ENCODE data around the gene RIMBP2. TPM values are rescaled to one million over a fixed set of nuclear protein-coding genes. Genes with fewer than 3 reads are reported as not detected.

Gene RIMBP2
- total RNA-seq, 3 donors from 2014 or later = 2.3 to 5.9 (median 5.4) TPM

- TF ChIP-seq, protein P1, sequence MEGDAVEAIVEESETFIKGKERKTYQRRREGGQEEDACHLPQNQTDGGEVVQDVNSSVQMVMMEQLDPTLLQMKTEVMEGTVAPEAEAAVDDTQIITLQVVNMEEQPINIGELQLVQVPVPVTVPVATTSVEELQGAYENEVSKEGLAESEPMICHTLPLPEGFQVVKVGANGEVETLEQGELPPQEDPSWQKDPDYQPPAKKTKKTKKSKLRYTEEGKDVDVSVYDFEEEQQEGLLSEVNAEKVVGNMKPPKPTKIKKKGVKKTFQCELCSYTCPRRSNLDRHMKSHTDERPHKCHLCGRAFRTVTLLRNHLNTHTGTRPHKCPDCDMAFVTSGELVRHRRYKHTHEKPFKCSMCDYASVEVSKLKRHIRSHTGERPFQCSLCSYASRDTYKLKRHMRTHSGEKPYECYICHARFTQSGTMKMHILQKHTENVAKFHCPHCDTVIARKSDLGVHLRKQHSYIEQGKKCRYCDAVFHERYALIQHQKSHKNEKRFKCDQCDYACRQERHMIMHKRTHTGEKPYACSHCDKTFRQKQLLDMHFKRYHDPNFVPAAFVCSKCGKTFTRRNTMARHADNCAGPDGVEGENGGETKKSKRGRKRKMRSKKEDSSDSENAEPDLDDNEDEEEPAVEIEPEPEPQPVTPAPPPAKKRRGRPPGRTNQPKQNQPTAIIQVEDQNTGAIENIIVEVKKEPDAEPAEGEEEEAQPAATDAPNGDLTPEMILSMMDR (IDR thresholded peaks at IDR 0.05) = no peak
- intact Hi-C loops (cut with DNase I, micrococcal nuclease) = no loop called here
- H3K4me3 ChIP-seq = no peak overlapping the region
- no peaks in the 10 kb centered on the region for H3K9me3 ChIP-seq
- ATAC-seq (no peak), DNase-seq (no peak)
- H3K36me3 ChIP-seq (ENCODE audit: low read depth) = no peaks in the 10 kb centered on the region
- no peaks in the 10 kb centered on the region for H3K4me1 ChIP-seq (ENCODE audit: low read depth)
Measured at GRCh38 chr12:130729344-130729743, 13.2 kb upstream of the RIMBP2 start.

DNA sequence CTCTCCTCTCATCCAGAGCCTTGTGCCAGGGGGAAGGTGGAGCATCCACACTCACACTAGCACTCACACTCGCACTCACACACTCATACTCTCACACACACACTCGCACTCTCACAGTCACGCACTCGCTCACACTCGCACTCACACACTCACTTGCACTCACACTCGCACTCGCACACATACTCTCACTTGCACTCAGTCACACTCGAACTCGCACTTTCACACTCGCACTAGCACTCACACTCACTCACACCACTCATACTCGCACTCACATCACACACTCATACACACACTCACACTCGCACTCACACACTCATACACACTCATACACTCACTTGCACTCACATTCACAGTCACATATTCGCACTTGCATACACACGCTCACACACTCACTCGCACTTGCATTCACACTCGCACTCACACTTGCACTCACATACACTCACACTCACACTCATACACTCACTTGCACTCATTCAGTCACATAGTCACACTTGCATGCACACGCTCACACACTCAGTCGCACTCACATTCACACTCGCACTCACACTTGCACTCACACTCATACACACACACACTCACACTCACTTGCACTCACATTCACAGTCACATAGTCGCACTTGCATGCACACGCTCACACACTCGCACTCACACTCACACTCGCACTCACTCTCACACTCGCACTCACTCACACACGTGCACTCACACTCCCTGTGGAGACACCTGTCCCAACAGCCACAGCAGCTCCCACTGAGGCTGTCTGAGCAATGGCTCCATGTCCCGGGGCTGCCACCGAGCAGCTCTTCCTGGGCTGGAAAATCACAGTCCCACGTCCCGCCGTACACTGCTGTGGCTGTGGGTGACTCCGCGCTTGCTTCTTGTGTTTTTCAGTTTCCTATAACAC lies 12.3 kb upstream of the RIMBP2 start:
- Histone ChIP-seq H3K9me3 (no peaks in the 10 kb centered on the region), H3K36me3 (ENCODE audit: low read depth) (no peaks in the 10 kb centered on the region), H3K4me3 (no peak overlapping the region), H3K4me1 (ENCODE audit: low read depth) (no peaks in the 10 kb centered on the region)
- TF ChIP-seq, protein P1 (IDR thresholded peaks at IDR 0.05) = no peak
- intact Hi-C loops (cut with DNase I, micrococcal nuclease) = no loop called here
- DNase-seq (no peak), ATAC-seq (no peak)

GRCh38 chr12:130719263-130719859 lies 3.3 kb upstream of the RIMBP2 start:
- H3K36me3 ChIP-seq (ENCODE audit: low read depth) = no peaks in the 10 kb centered on the region
- TF ChIP-seq, protein P1 (IDR thresholded peaks at IDR 0.05) = no peak
- H3K9me3 ChIP-seq = peaks cover 9% of the 10 kb centered on the region
- H3K4me3 ChIP-seq = no peak overlapping the region
- ATAC-seq = no peak
- H3K4me1 ChIP-seq (ENCODE audit: low read depth) = no peaks in the 10 kb centered on the region
- intact Hi-C loops (cut with DNase I, micrococcal nuclease) = no loop called here
- DNase-seq = no peak

DNA sequence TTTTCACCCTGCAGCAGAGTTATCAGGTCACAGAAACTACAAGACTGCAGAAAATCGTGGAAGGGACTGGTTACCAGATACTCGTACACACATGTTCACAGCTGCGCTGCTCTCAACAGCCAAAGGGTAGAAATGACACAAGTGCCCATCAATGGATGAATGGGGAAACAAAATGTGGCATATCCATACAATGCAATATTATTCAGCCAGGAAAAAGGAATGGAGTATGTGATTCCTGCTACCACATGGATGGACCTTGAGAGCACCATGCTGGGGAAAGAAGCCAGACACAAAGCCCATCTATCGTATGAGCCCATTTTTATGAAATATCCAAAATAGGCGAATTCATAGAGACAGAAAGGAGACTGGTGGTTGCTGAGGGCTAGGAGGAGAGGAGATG lies 1.7 kb upstream of the RIMBP2 start:
- intact Hi-C loops (cut with DNase I, micrococcal nuclease) = no loop called here
- Histone ChIP-seq H3K9me3 (peaks cover 9% of the 10 kb centered on the region), H3K4me1 (ENCODE audit: low read depth) (no peaks in the 10 kb centered on the region), H3K36me3 (ENCODE audit: low read depth) (no peaks in the 10 kb centered on the region), H3K4me3 (no peak overlapping the region)
- no peak for ATAC-seq
- no peak for DNase-seq
- TF ChIP-seq, protein P1 (IDR thresholded peaks at IDR 0.05) = no peak

DNA sequence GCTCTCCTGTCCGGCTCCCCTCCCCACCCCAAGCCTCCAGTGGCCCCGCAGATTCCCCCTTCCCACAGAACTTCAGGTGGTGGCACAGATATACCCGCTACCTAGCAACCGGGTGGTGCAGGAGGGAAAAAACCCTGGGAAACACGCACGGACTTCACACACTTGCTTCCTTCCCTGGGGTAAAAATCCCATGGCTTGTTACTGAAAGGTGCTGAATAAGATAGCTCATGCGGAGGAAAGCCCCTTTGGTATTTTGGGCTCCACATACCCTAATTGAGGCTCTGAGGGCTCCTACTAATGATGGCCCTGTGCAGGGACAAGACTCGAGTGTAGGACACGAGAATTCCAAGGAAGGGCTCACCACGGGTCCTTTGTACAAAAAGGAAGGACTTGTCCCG lies 869 bp upstream of the RIMBP2 start:
- Histone ChIP-seq H3K9me3 (peaks cover 4% of the 10 kb centered on the region), H3K4me3 (no peak overlapping the region), H3K4me1 (ENCODE audit: low read depth) (no peaks in the 10 kb centered on the region), H3K36me3 (ENCODE audit: low read depth) (no peaks in the 10 kb centered on the region)
- intact Hi-C loops (cut with DNase I, micrococcal nuclease) = no loop called here
- TF ChIP-seq, protein P1 (IDR thresholded peaks at IDR 0.05) = no peak
- ATAC-seq = no peak
- no peak for DNase-seq

Data from mucosa of descending colon (tissue), 3 donors.